ENCODE results near the gene NIPBL. TPM values are rescaled to one million over a fixed set of nuclear protein-coding genes. Genes with fewer than 3 reads are reported as not detected.
A peak's percentile ranks its signal among the peaks of the same experiment; 100 is the strongest.

Gene NIPBL
- total RNA-seq, 1 donor from 2014 or later, result 29.6 TPM

- no peak for DNase-seq (ENCODE audit: low spot score in 2 of 2)
- no peaks in the 10 kb centered on the region for H3K9me3 ChIP-seq
- H3K27me3 ChIP-seq, result no peaks in the 10 kb centered on the region
- H3K4me1 ChIP-seq, result peaks cover 4 to 33% of the 10 kb centered on the region in 2 donors
- intact Hi-C loops (cut with DNase I), result loop anchor here (2.0 to 5.0 kb wide), 6 partner anchors 69 to 1951 kb away; partner anchors contain the start of genes DNAJC21, NADK2, NUP155 and SKP2
- H3K36me3 ChIP-seq, result no peaks in the 10 kb centered on the region
- H3K27ac ChIP-seq, result peak overlapping the region; percentile 99 to 100
- TF ChIP-seq CTCF (IDR thresholded peaks at IDR 0.05), result no peak
- H3K4me3 ChIP-seq, result peak overlapping the region; percentile 87 to 96
Observed at GRCh38 chr5:36877667-36878391, 1.3 kb downstream of the NIPBL start.

GRCh38 chr5:36878392-36879082 is 2.0 kb downstream of the NIPBL start:
- no peaks in the 10 kb centered on the region for H3K9me3 ChIP-seq
- peak overlapping the region in 1 of 2 donors; percentile 100 for H3K27ac ChIP-seq
- no peak for TF ChIP-seq CTCF (IDR thresholded peaks at IDR 0.05)
- H3K36me3 ChIP-seq, result no peaks in the 10 kb centered on the region
- peaks cover 4 to 34% of the 10 kb centered on the region in 2 donors for H3K4me1 ChIP-seq
- DNase-seq (ENCODE audit: low spot score in 2 of 2), result no peak
- H3K4me3 ChIP-seq, result peak overlapping the region; percentile 87 to 96
- intact Hi-C loops (cut with DNase I), result loop anchor here (5.0 kb wide), 3 partner anchors 69 to 1951 kb away; partner anchors contain the start of genes DNAJC21 and NADK2
- H3K27me3 ChIP-seq, result no peaks in the 10 kb centered on the region

GRCh38 chr5:36879274-36880033 is 2.9 kb downstream of the NIPBL start:
- no peak for DNase-seq (ENCODE audit: low spot score in 2 of 2)
- peak overlapping the region in 1 of 2 donors; percentile 100 for H3K27ac ChIP-seq
- H3K27me3 ChIP-seq, result no peaks in the 10 kb centered on the region
- no peaks in the 10 kb centered on the region for H3K36me3 ChIP-seq
- peak overlapping the region; percentile 87 to 96 for H3K4me3 ChIP-seq
- no peak for TF ChIP-seq CTCF (IDR thresholded peaks at IDR 0.05)
- H3K9me3 ChIP-seq, result no peaks in the 10 kb centered on the region
- H3K4me1 ChIP-seq, result peaks cover 4 to 33% of the 10 kb centered on the region in 2 donors
- intact Hi-C loops (cut with DNase I), result loop anchor here (5.0 kb wide), 3 partner anchors 68 to 1952 kb away; partner anchors contain the start of genes DNAJC21 and NADK2

GRCh38 chr5:36880761-36881160 is 4.2 kb downstream of the NIPBL start:
- DNase-seq (ENCODE audit: low spot score in 2 of 2), result no peak
- H3K4me3 ChIP-seq, result no peak overlapping the region
- no peaks in the 10 kb centered on the region for H3K9me3 ChIP-seq
- no peak for TF ChIP-seq CTCF (IDR thresholded peaks at IDR 0.05)
- intact Hi-C loops (cut with DNase I), result no loop called here
- H3K27me3 ChIP-seq, result no peaks in the 10 kb centered on the region
- H3K36me3 ChIP-seq, result no peaks in the 10 kb centered on the region
- no peak overlapping the region for H3K27ac ChIP-seq
- H3K4me1 ChIP-seq, result peaks cover 4 to 32% of the 10 kb centered on the region in 2 donors

GRCh38 chr5:36881304-36881703 is 4.7 kb downstream of the NIPBL start:
- no peak for TF ChIP-seq CTCF (IDR thresholded peaks at IDR 0.05)
- no peak overlapping the region for H3K27ac ChIP-seq
- intact Hi-C loops (cut with DNase I), result no loop called here
- no peaks in the 10 kb centered on the region for H3K9me3 ChIP-seq
- no peak overlapping the region for H3K4me3 ChIP-seq
- H3K4me1 ChIP-seq, result peaks cover 4 to 32% of the 10 kb centered on the region in 2 donors
- DNase-seq (ENCODE audit: low spot score in 2 of 2), result no peak
- no peaks in the 10 kb centered on the region for H3K36me3 ChIP-seq
- no peaks in the 10 kb centered on the region for H3K27me3 ChIP-seq

All from ascending aorta (tissue), 2 donors.